OCI-LY7 (cell line): ENCODE results near the gene MT1H. TPM values are rescaled to one million over a fixed set of nuclear protein-coding genes. Genes with fewer than 3 reads are reported as not detected.

Experiments used
- BruUV-seq: library from RNA; stranded (reverse); fragments of 400-500 nt; replicated peaks from 2 replicates; lab custom pipeline; 2021; lab: Mats Ljungman, UMichigan
- CTCF ChIA-PET: fragments of 300-600 bp; sonication (Branson Sonifier 250); formaldehyde crosslinking; loops from one replicate; lab custom pipeline; 2022; ENCODE audit warnings: antibody characterized with exemption; ENCODE audit not compliant: unreplicated experiment; lab: Charles Lee
- POLR2A ChIA-PET: fragments of 300-600 bp; sonication (Branson Sonifier 250); formaldehyde crosslinking; loops from one replicate; lab custom pipeline; 2022; ENCODE audit warnings: antibody characterized with exemption; lab: Charles Lee
- DNase-seq: peaks from one replicate; pipeline ENCODE4 v3.0.0-alpha.2; 2015; ENCODE audit warnings: low spot score
- H2AFZ ChIP-seq: fragments of 200-600 bp; sonication (generic), shearing (Covaris generic); 2 replicates; pipeline ENCODE4 v1.6.1; 2014; ENCODE audit warnings: mild to moderate bottlenecking, antibody characterized with exemption, low read length, moderate library complexity
- H3K27ac ChIP-seq: fragments of 200-600 bp; sonication (generic); 2 replicates; pipeline ENCODE4 v1.5.1; 2014; ENCODE audit warnings: mixed run types, low read depth, mild to moderate bottlenecking, moderate library complexity, low read length, inconsistent platforms; ENCODE audit not compliant: poor library complexity, severe bottlenecking
- H3K36me3 ChIP-seq: fragments of 200-600 bp; sonication (generic); 2 replicates; pipeline ENCODE4 v1.6.1; 2014; ENCODE audit warnings: mild to moderate bottlenecking, antibody characterized with exemption, low read length, moderate library complexity, mixed read lengths; ENCODE audit not compliant: insufficient read depth
- H3K4me1 ChIP-seq: fragments of 200-600 bp; sonication (generic); 2 replicates; pipeline ENCODE4 v1.5.1; 2014; ENCODE audit warnings: mild to moderate bottlenecking, low read length; ENCODE audit not compliant: insufficient read depth, poor library complexity, severe bottlenecking
- H3K4me2 ChIP-seq: fragments of 200-600 bp; sonication (generic); 2 replicates; pipeline ENCODE4 v1.6.1; 2014; ENCODE audit warnings: mild to moderate bottlenecking, low read length
- H3K4me3 ChIP-seq: fragments of 200-600 bp; sonication (generic); 2 replicates; pipeline ENCODE4 v1.5.1; 2014; ENCODE audit warnings: mild to moderate bottlenecking, low read depth, low read length; ENCODE audit not compliant: poor library complexity, severe bottlenecking
- H3K79me2 ChIP-seq: fragments of 200-600 bp; sonication (generic); 2 replicates; pipeline ENCODE4 v1.6.1; 2016; ENCODE audit warnings: low read depth, mild to moderate bottlenecking, low read length, moderate library complexity, mixed read lengths; ENCODE audit not compliant: insufficient read depth
- H3K9me2 ChIP-seq: fragments of 200-600 bp; sonication (generic); 2 replicates; pipeline ENCODE4 v1.6.1; 2016; ENCODE audit warnings: mild to moderate bottlenecking, low read length, mixed read lengths; ENCODE audit not compliant: insufficient read depth
- H3K9me3 ChIP-seq: fragments of 200-600 bp; sonication (generic); 2 replicates; pipeline ENCODE4 v1.6.1; 2014; ENCODE audit warnings: mild to moderate bottlenecking, mixed run types, low read length, mixed read lengths
- H4K20me1 ChIP-seq: fragments of 200-600 bp; sonication (generic); 2 replicates; pipeline ENCODE4 v1.6.1; 2014; ENCODE audit warnings: mild to moderate bottlenecking, antibody characterized with exemption, low read length, moderate library complexity, mixed read lengths; ENCODE audit not compliant: insufficient read depth
- EZH2phosphoT487 ChIP-seq: fragments of 200-600 bp; sonication (generic); IDR thresholded peaks from 2 replicates; pipeline ENCODE4 v1.6.1; 2018; ENCODE audit warnings: low read depth, borderline replicate concordance, mild to moderate bottlenecking, mixed run types, antibody characterized with exemption, low read length, moderate library complexity, mixed read lengths
- intact Hi-C: fragments of 100-400 bp; cut with micrococcal nuclease; formaldehyde crosslinking; loops from one replicate; pipeline ENCODE4 v1.10.0; 2022; ENCODE audit not compliant: unreplicated experiment
- total RNA-seq, 2 experiments: library from RNA; depleted of rRNA in 1 of 2; stranded (reverse); fragments of >200 nt in 1 of 2; shearing (Covaris generic) in 1 of 2; gene quantifications; 2 replicates each; pipeline ENCODE4 v1.2.3, GENCODE V29; 2014 to 2022
- TF ChIP-seq, protein P1 (sequence below): fragments of 200-600 bp; sonication (generic); conservative IDR thresholded peaks from 2 replicates; pipeline ENCODE4 v1.5.1; 2014; ENCODE audit warnings: mild to moderate bottlenecking, antibody characterized with exemption, low read length, moderate library complexity, mixed read lengths

Gene MT1H
- total RNA-seq, 2 experiments from 2014 or later, result not detected

DNA sequence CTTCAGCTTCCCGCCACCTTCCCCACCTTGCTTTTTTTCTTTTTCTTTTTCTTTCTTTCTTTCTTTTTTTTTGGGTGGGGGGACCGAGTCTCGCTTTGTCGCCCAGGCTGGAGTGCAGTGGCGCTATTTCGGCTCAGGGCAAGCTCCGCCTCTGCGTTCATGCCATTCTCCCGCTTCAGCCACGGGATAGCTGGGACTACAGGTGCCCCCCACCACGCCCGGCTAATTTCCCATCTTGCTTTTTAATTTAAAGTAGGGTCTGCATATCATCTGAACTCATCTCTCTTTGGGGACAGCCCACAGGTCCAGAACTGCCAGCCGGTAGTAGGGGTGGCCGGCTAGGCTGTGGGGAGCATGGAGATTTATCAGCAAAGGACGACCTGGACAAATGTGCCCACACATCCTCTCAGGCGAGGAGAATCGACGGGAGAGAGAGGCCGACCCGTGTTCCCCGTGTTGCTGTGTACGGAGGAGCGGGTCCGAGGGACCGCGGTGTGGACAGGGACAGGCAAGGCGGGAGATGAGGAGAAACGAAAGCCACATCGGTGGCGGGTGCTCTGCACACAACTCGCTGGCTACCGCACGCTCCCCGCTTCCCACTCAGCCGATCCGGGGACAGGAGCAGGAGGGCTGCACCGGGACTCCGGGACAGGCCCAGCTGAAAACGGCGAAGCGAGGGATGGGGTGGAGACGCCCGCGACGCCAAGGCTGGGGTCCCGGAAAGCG lies 34.7 kb upstream of the MT1H start:
- POLR2A ChIA-PET, result no interaction called here
- BruUV-seq, result no TSS peak
- no peaks in the 10 kb centered on the region for H3K79me2 ChIP-seq
- DNase-seq, result no peak
- H2AFZ ChIP-seq, result no peak overlapping the region
- no peak for TF ChIP-seq EZH2phosphoT487
- TF ChIP-seq, protein P1, sequence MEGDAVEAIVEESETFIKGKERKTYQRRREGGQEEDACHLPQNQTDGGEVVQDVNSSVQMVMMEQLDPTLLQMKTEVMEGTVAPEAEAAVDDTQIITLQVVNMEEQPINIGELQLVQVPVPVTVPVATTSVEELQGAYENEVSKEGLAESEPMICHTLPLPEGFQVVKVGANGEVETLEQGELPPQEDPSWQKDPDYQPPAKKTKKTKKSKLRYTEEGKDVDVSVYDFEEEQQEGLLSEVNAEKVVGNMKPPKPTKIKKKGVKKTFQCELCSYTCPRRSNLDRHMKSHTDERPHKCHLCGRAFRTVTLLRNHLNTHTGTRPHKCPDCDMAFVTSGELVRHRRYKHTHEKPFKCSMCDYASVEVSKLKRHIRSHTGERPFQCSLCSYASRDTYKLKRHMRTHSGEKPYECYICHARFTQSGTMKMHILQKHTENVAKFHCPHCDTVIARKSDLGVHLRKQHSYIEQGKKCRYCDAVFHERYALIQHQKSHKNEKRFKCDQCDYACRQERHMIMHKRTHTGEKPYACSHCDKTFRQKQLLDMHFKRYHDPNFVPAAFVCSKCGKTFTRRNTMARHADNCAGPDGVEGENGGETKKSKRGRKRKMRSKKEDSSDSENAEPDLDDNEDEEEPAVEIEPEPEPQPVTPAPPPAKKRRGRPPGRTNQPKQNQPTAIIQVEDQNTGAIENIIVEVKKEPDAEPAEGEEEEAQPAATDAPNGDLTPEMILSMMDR, result no peak
- H3K4me3 ChIP-seq, result no peak overlapping the region
- H4K20me1 ChIP-seq, result no peaks in the 10 kb centered on the region
- peaks cover 7% of the 10 kb centered on the region for H3K4me1 ChIP-seq
- H3K9me3 ChIP-seq, result no peaks in the 10 kb centered on the region
- H3K27ac ChIP-seq, result no peak overlapping the region
- no peak overlapping the region for H3K4me2 ChIP-seq
- no peaks in the 10 kb centered on the region for H3K9me2 ChIP-seq
- no peaks in the 10 kb centered on the region for H3K36me3 ChIP-seq
- CTCF ChIA-PET, result no interaction called here
- intact Hi-C loops, result no loop called here

DNA sequence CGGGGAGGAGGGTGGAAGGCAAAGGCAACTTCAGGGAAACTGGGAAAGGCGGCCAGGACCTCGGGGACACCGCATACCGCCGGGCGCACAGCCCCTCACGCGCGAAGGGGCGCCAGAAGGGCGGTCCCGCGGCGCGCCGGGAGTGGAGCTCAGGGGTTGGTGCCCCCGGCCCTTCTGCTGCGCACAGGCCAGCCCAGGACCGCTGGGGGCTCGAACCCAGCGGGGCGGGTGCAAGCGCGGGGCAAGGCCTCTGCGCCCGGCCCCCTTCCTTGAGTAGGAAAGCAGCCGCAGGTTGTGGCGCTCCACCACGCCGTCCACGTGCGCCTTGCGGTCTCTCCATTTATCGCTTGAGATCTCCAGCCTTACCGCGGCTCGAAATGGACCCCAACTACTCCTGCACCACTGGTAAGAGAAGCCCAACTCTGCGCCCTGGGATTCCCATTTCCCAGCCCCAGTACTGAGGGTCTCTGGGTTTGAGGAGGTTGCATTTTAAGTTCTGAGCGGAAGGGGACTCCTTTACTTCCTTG lies 34.1 kb upstream of the MT1H start:
- intact Hi-C loops, result no loop called here
- no peak overlapping the region for H2AFZ ChIP-seq
- CTCF ChIA-PET, result no interaction called here

More for the DNA sequence above, 34.1 kb upstream of the MT1H start:
- H4K20me1 ChIP-seq, result no peaks in the 10 kb centered on the region
- no peak for DNase-seq
- no peak for TF ChIP-seq EZH2phosphoT487
- TF ChIP-seq, protein P1, result no peak
- no TSS peak for BruUV-seq
- POLR2A ChIA-PET, result no interaction called here
- H3K9me3 ChIP-seq, result no peaks in the 10 kb centered on the region
- no peaks in the 10 kb centered on the region for H3K36me3 ChIP-seq
- H3K4me1 ChIP-seq, result peaks cover under 1% of the 10 kb centered on the region
- no peaks in the 10 kb centered on the region for H3K9me2 ChIP-seq
- H3K79me2 ChIP-seq, result no peaks in the 10 kb centered on the region
- no peak overlapping the region for H3K4me2 ChIP-seq
- no peak overlapping the region for H3K27ac ChIP-seq
- no peak overlapping the region for H3K4me3 ChIP-seq
